GM21619 (cell line): ENCODE measurements around the gene IFNB1.

Experiments used
- ATAC-seq: cut with Tn5 transposase; IDR thresholded peaks from one replicate; pipeline ENCODE4 v1.9.1; 2021; ENCODE audit not compliant: unreplicated experiment

Gene IFNB1

GRCh38 chr9:21077781-21078180 is at the start of gene IFNB1:
TSS of gene IFNB1 (minus strand) at chr9:21077942. CDS start at chr9:21077869, 73 bp downstream.
- no peak for ATAC-seq

GRCh38 chr9:21121595-21122251 is 44.0 kb upstream of the IFNB1 start:
- ATAC-seq = peak; percentile 93

- peak; percentile 44 for ATAC-seq
These were observed 43.3 kb upstream of the IFNB1 start for GRCh38 chr9:21121079-21121478.

GRCh38 chr9:21119093-21119770 is 41.5 kb upstream of the IFNB1 start:
- no peak for ATAC-seq

GRCh38 chr9:21114311-21114710 is 36.6 kb upstream of the IFNB1 start:
- no peak for ATAC-seq

GRCh38 chr9:21110708-21111576 is 33.2 kb upstream of the IFNB1 start:
- ATAC-seq = peak; percentile 93

- no peak for ATAC-seq
These were observed 27.0 kb upstream of the IFNB1 start for GRCh38 chr9:21104787-21105186.

- ATAC-seq = no peak
These were observed 24.6 kb upstream of the IFNB1 start for GRCh38 chr9:21102305-21102704.

GRCh38 chr9:21097817-21098216 is 20.1 kb upstream of the IFNB1 start:
- ATAC-seq = no peak

- ATAC-seq = no peak
These were observed 19.1 kb upstream of the IFNB1 start for GRCh38 chr9:21096901-21097255.

- ATAC-seq = peak; percentile 84
These were observed 18.6 kb upstream of the IFNB1 start for GRCh38 chr9:21096172-21096900.

- ATAC-seq = no peak
These were observed 17.8 kb upstream of the IFNB1 start for GRCh38 chr9:21095561-21095960.

GRCh38 chr9:21086538-21086937 is 8.8 kb upstream of the IFNB1 start:
- ATAC-seq = no peak

- no peak for ATAC-seq
These were observed 7.3 kb upstream of the IFNB1 start for GRCh38 chr9:21085005-21085404.

- no peak for ATAC-seq
These were observed 6.6 kb upstream of the IFNB1 start for GRCh38 chr9:21084242-21084850.

- no peak for ATAC-seq
These were observed 4.9 kb upstream of the IFNB1 start for GRCh38 chr9:21082671-21083070.

GRCh38 chr9:21081999-21082398 is 4.3 kb upstream of the IFNB1 start:
- ATAC-seq = no peak

- ATAC-seq = no peak
These were observed 3.7 kb upstream of the IFNB1 start for GRCh38 chr9:21081451-21081850.

GRCh38 chr9:21080793-21081192 is 3.1 kb upstream of the IFNB1 start:
- no peak for ATAC-seq

- ATAC-seq = no peak
These were observed 960 bp upstream of the IFNB1 start for GRCh38 chr9:21078702-21079101.

- no peak for ATAC-seq
These were observed 2.3 kb downstream of the IFNB1 start for GRCh38 chr9:21075484-21075883.
